ENCODE measurements around the gene FMC1. TPM values are rescaled to one million over a fixed set of nuclear protein-coding genes. Genes with fewer than 3 reads are reported as not detected.

FMC1 gene
- 40.4 TPM for polyA plus RNA-seq (2013, experiment 1 of 2)
- 35.6 TPM for polyA plus RNA-seq (2013, experiment 2 of 2)

GRCh38 chr7:139341058-139341775, at the start of gene FMC1:
FMC1 (plus strand) TSS chr7:139341337; CDS start chr7:139341385, 48 bp downstream.
- Histone ChIP-seq H3K4me2 (ENCODE audit: low read length) (peak within 1 kb of the TSS; percentile 98), H3K36me3 (ENCODE audit: control insufficient read depth, insufficient read depth, low read length) (no peaks in the 10 kb centered on the region), H4K5ac (ENCODE audit: low read length) (peak within 1 kb of the TSS; percentile 99), H3K27me3 (ENCODE audit: insufficient read depth, low read length, poor library complexity) (no peaks in the 10 kb centered on the region), H3K79me2 (ENCODE audit: control insufficient read depth, insufficient read depth, low read length) (peaks cover 2% of the 10 kb centered on the region), H2BK5ac (ENCODE audit: low read length) (peak within 1 kb of the TSS; percentile 76), H3K9ac (ENCODE audit: low read length) (peak within 1 kb of the TSS; percentile 84), H3K4ac (ENCODE audit: low read depth, low read length) (peak within 1 kb of the TSS; percentile 70), H3K4me3 (ENCODE audit: low read length) (peak within 1 kb of the TSS; percentile 50), H4K8ac (ENCODE audit: low read depth, low read length) (peak within 1 kb of the TSS; percentile 78), H3K4me1 (ENCODE audit: control insufficient read depth, low read depth, low read length) (peaks cover 2% of the 10 kb centered on the region), H3K79me1 (ENCODE audit: low read length) (peaks cover 2% of the 10 kb centered on the region), H2BK15ac (replicated peaks; ENCODE audit: low read depth) (no peak within 1 kb of the TSS), H2AK5ac (ENCODE audit: low read length) (no peak within 1 kb of the TSS), H3K23ac (ENCODE audit: low read length) (peak within 1 kb of the TSS; percentile 20), H3K27ac (ENCODE audit: low read depth, low read length) (peak within 1 kb of the TSS; percentile 93), H3K18ac (ENCODE audit: low read length) (peak within 1 kb of the TSS; percentile 86), H2BK120ac (ENCODE audit: low read depth, low read length) (peak within 1 kb of the TSS; percentile 10), H3K56ac (ENCODE audit: low read length) (peak within 1 kb of the TSS; percentile 96)
- no CpG with 5 or more reads among the region's 54 CpGs for WGBS (ENCODE audit: extremely low coverage, insufficient coverage, low lambda C conversion rate)
- DNase-seq, result peak; percentile 97

- no peaks in the 10 kb centered on the region for H3K79me2 ChIP-seq (ENCODE audit: control insufficient read depth, insufficient read depth, low read length)
- H3K27ac ChIP-seq (ENCODE audit: low read depth, low read length), result no peak overlapping the region
- WGBS (ENCODE audit: extremely low coverage, insufficient coverage, low lambda C conversion rate), result no CpG with 5 or more reads among the region's 7 CpGs
- H3K27me3 ChIP-seq (ENCODE audit: insufficient read depth, low read length, poor library complexity), result no peaks in the 10 kb centered on the region
- no peak overlapping the region for H3K4ac ChIP-seq (ENCODE audit: low read depth, low read length)
- DNase-seq, result no peak
- no peak overlapping the region for H2BK120ac ChIP-seq (ENCODE audit: low read depth, low read length)
- H3K36me3 ChIP-seq (ENCODE audit: control insufficient read depth, insufficient read depth, low read length), result no peaks in the 10 kb centered on the region
- no peak overlapping the region for H3K18ac ChIP-seq (ENCODE audit: low read length)
- H3K56ac ChIP-seq (ENCODE audit: low read length), result no peak overlapping the region
- H4K5ac ChIP-seq (ENCODE audit: low read length), result no peak overlapping the region
- H3K79me1 ChIP-seq (ENCODE audit: low read length), result no peaks in the 10 kb centered on the region
- H3K4me2 ChIP-seq (ENCODE audit: low read length), result no peak overlapping the region
- H2BK15ac ChIP-seq (replicated peaks; ENCODE audit: low read depth), result no peak overlapping the region
- no peaks in the 10 kb centered on the region for H3K4me1 ChIP-seq (ENCODE audit: control insufficient read depth, low read depth, low read length)
- H3K9ac ChIP-seq (ENCODE audit: low read length), result no peak overlapping the region
- H4K8ac ChIP-seq (ENCODE audit: low read depth, low read length), result no peak overlapping the region
- no peak overlapping the region for H2AK5ac ChIP-seq (ENCODE audit: low read length)
- no peak overlapping the region for H3K23ac ChIP-seq (ENCODE audit: low read length)
- H3K4me3 ChIP-seq (ENCODE audit: low read length), result no peak overlapping the region
- H2BK5ac ChIP-seq (ENCODE audit: low read length), result no peak overlapping the region
Observed at GRCh38 chr7:139292821-139293220, 48.3 kb upstream of the FMC1 start.

- Histone ChIP-seq H3K36me3 (ENCODE audit: control insufficient read depth, insufficient read depth, low read length) (no peaks in the 10 kb centered on the region), H3K9ac (ENCODE audit: low read length) (no peak overlapping the region), H2BK120ac (ENCODE audit: low read depth, low read length) (no peak overlapping the region), H2AK5ac (ENCODE audit: low read length) (no peak overlapping the region), H3K4me2 (ENCODE audit: low read length) (no peak overlapping the region), H3K4me1 (ENCODE audit: control insufficient read depth, low read depth, low read length) (no peaks in the 10 kb centered on the region), H2BK5ac (ENCODE audit: low read length) (no peak overlapping the region), H3K27ac (ENCODE audit: low read depth, low read length) (no peak overlapping the region), H3K4ac (ENCODE audit: low read depth, low read length) (no peak overlapping the region), H2BK15ac (replicated peaks; ENCODE audit: low read depth) (no peak overlapping the region), H3K56ac (ENCODE audit: low read length) (no peak overlapping the region), H4K5ac (ENCODE audit: low read length) (no peak overlapping the region), H3K4me3 (ENCODE audit: low read length) (no peak overlapping the region), H3K18ac (ENCODE audit: low read length) (no peak overlapping the region), H4K8ac (ENCODE audit: low read depth, low read length) (no peak overlapping the region), H3K79me1 (ENCODE audit: low read length) (no peaks in the 10 kb centered on the region), H3K27me3 (ENCODE audit: insufficient read depth, low read length, poor library complexity) (no peaks in the 10 kb centered on the region), H3K79me2 (ENCODE audit: control insufficient read depth, insufficient read depth, low read length) (no peaks in the 10 kb centered on the region), H3K23ac (ENCODE audit: low read length) (no peak overlapping the region)
- WGBS (ENCODE audit: extremely low coverage, insufficient coverage, low lambda C conversion rate), result no CpG with 5 or more reads among the region's 2 CpGs
- DNase-seq, result no peak
Observed at GRCh38 chr7:139293534-139293933, 47.6 kb upstream of the FMC1 start.

GRCh38 chr7:139294241-139294640, 46.9 kb upstream of the FMC1 start:
- Histone ChIP-seq H3K56ac (ENCODE audit: low read length) (no peak overlapping the region), H3K36me3 (ENCODE audit: control insufficient read depth, insufficient read depth, low read length) (no peaks in the 10 kb centered on the region), H3K79me2 (ENCODE audit: control insufficient read depth, insufficient read depth, low read length) (no peaks in the 10 kb centered on the region), H2AK5ac (ENCODE audit: low read length) (no peak overlapping the region), H3K18ac (ENCODE audit: low read length) (no peak overlapping the region), H3K9ac (ENCODE audit: low read length) (no peak overlapping the region), H3K79me1 (ENCODE audit: low read length) (no peaks in the 10 kb centered on the region), H3K4me2 (ENCODE audit: low read length) (no peak overlapping the region), H3K27ac (ENCODE audit: low read depth, low read length) (no peak overlapping the region), H3K27me3 (ENCODE audit: insufficient read depth, low read length, poor library complexity) (no peaks in the 10 kb centered on the region), H3K4me1 (ENCODE audit: control insufficient read depth, low read depth, low read length) (no peaks in the 10 kb centered on the region), H2BK5ac (ENCODE audit: low read length) (no peak overlapping the region), H3K23ac (ENCODE audit: low read length) (no peak overlapping the region), H4K5ac (ENCODE audit: low read length) (no peak overlapping the region), H2BK15ac (replicated peaks; ENCODE audit: low read depth) (no peak overlapping the region), H3K4me3 (ENCODE audit: low read length) (no peak overlapping the region), H2BK120ac (ENCODE audit: low read depth, low read length) (no peak overlapping the region), H3K4ac (ENCODE audit: low read depth, low read length) (no peak overlapping the region), H4K8ac (ENCODE audit: low read depth, low read length) (no peak overlapping the region)
- DNase-seq, result peak; percentile 3
- no CpG with 5 or more reads among the region's 4 CpGs for WGBS (ENCODE audit: extremely low coverage, insufficient coverage, low lambda C conversion rate)

GRCh38 chr7:139294951-139295575, 46.1 kb upstream of the FMC1 start:
- Histone ChIP-seq H3K18ac (ENCODE audit: low read length) (no peak overlapping the region), H4K8ac (ENCODE audit: low read depth, low read length) (no peak overlapping the region), H2BK120ac (ENCODE audit: low read depth, low read length) (no peak overlapping the region), H2BK15ac (replicated peaks; ENCODE audit: low read depth) (no peak overlapping the region), H3K4me1 (ENCODE audit: control insufficient read depth, low read depth, low read length) (no peaks in the 10 kb centered on the region), H3K4ac (ENCODE audit: low read depth, low read length) (no peak overlapping the region), H3K23ac (ENCODE audit: low read length) (no peak overlapping the region), H3K56ac (ENCODE audit: low read length) (no peak overlapping the region), H3K9ac (ENCODE audit: low read length) (no peak overlapping the region), H3K27ac (ENCODE audit: low read depth, low read length) (no peak overlapping the region), H4K5ac (ENCODE audit: low read length) (no peak overlapping the region), H2BK5ac (ENCODE audit: low read length) (no peak overlapping the region), H2AK5ac (ENCODE audit: low read length) (no peak overlapping the region), H3K79me1 (ENCODE audit: low read length) (no peaks in the 10 kb centered on the region), H3K4me3 (ENCODE audit: low read length) (no peak overlapping the region), H3K27me3 (ENCODE audit: insufficient read depth, low read length, poor library complexity) (no peaks in the 10 kb centered on the region), H3K36me3 (ENCODE audit: control insufficient read depth, insufficient read depth, low read length) (no peaks in the 10 kb centered on the region), H3K79me2 (ENCODE audit: control insufficient read depth, insufficient read depth, low read length) (no peaks in the 10 kb centered on the region), H3K4me2 (ENCODE audit: low read length) (no peak overlapping the region)
- no peak for DNase-seq
- WGBS (ENCODE audit: extremely low coverage, insufficient coverage, low lambda C conversion rate), result no CpG with 5 or more reads among the region's 6 CpGs

Measured in mesendoderm (in vitro differentiated cells).